Activated T-cell treated with anti-CD3 and anti-CD28 coated beads for 24 hours (primary cell): Measurements from ENCODE around the gene BSN.

ENCODE experiments used
- DNase-seq: peaks from one replicate; pipeline ENCODE4 v3.0.0-alpha.2; 2020; ENCODE audit warnings: low read depth

Gene BSN

DNA sequence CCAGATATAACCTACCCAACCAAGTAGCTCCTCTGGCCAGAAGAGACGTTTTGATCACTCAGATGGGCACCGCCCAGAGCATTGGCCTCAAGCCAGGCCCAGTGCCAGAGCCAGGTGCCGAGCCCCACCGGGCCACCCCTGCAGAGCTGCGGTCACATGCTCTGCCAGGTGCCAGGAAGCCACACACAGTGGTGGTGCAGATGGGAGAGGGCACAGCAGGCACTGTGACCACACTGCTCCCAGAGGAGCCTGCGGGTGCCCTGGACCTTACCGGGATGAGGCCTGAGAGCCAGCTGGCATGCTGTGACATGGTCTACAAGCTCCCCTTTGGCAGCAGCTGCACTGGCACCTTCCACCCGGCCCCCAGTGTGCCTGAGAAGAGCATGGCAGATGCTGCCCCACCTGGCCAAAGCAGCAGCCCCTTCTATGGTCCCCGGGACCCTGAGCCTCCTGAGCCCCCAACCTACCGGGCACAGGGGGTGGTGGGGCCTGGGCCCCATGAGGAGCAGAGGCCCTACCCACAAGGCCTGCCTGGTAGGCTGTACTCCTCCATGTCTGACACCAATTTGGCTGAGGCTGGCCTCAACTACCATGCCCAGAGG, 100.8 kb downstream of the BSN start:
- no peak for DNase-seq

GRCh38 chr3:49655731-49656285, 101.5 kb downstream of the BSN start:
- no peak for DNase-seq

GRCh38 chr3:49656541-49657112, 102.3 kb downstream of the BSN start:
- no peak for DNase-seq

- no peak for DNase-seq
Observed at GRCh38 chr3:49657208-49657915, 103.1 kb downstream of the BSN start.

- no peak for DNase-seq
Observed at GRCh38 chr3:49658711-49659110, 104.4 kb downstream of the BSN start.

GRCh38 chr3:49659756-49660155, 105.5 kb downstream of the BSN start:
- no peak for DNase-seq

DNA sequence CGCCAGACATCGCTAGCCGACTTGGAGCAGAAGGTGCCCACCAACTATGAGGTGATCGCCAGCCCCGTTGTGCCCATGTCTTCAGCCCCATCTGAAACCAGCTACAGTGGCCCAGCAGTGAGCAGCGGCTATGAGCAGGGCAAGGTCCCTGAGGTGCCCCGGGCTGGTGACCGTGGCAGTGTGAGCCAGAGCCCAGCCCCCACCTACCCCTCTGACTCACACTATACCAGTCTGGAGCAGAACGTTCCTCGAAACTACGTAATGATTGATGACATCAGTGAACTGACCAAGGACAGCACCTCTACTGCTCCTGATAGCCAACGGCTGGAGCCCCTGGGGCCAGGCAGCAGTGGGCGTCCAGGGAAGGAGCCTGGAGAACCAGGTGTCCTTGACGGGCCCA, 107.0 kb downstream of the BSN start:
- DNase-seq: no peak

DNA sequence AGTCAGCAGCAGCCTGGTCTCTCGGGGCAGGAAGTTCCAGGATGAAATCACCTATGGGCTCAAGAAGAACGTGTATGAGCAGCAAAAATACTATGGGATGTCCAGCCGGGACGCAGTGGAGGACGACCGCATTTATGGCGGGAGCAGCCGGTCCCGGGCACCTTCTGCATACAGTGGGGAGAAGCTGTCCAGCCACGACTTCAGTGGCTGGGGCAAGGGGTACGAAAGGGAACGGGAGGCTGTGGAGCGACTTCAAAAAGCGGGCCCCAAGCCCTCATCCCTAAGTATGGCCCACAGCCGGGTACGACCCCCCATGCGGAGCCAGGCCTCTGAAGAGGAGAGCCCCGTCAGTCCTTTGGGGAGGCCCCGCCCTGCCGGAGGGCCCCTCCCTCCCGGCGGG, 107.7 kb downstream of the BSN start:
- no peak for DNase-seq

GRCh38 chr3:49662720-49663413, 108.6 kb downstream of the BSN start:
- no peak for DNase-seq

GRCh38 chr3:49663831-49664230, 109.6 kb downstream of the BSN start:
- DNase-seq: no peak

DNA sequence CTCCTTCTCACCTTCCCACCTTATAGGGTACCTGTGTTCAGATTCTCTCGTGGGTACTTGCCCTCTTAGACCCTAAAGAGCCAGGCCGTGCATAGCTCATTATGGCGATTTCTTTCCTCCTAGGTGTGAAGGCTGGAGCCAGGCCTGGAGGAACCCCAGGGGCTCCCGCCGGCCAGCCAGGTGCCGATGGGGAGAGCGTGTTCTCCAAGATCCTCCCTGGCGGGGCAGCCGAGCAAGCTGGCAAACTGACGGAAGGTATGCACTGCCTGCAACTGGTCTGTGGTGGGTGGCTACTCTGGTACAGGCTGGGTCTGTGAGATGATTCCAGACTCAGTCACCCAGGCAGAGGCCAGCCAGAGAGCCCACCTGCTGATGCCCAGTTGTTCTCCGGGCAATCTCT, 110.0 kb downstream of the BSN start:
- DNase-seq: no peak

- DNase-seq: no peak
Observed at GRCh38 chr3:49665822-49666519, 111.7 kb downstream of the BSN start.

GRCh38 chr3:49666592-49666991, 112.3 kb downstream of the BSN start:
- DNase-seq: no peak

GRCh38 chr3:49667701-49668413, 113.6 kb downstream of the BSN start:
- no peak for DNase-seq

GRCh38 chr3:49668414-49668797, 114.1 kb downstream of the BSN start:
- DNase-seq: no peak

DNA sequence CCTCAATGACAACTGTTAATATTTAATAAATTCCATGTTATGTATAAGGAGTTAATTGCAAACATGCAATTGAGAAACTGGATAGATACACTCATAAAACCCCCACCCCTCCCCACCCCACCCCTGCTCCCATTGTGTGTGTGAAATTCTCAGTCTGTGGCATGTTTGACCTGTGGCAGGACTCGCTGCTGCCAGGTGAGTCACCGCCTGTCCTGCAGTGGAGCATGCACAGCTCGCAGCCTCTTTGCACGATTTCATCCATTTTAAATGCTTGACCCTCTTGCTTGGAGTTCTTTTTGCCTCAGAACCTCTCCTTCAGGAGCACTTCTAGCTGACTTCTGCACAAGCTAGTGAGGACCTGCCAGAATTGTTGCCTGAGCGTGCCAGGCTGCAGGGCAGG, 114.6 kb downstream of the BSN start:
- no peak for DNase-seq

GRCh38 chr3:49669352-49669751, 115.1 kb downstream of the BSN start:
- no peak for DNase-seq

- DNase-seq: no peak
Observed at GRCh38 chr3:49670940-49671290, 116.6 kb downstream of the BSN start.

DNA sequence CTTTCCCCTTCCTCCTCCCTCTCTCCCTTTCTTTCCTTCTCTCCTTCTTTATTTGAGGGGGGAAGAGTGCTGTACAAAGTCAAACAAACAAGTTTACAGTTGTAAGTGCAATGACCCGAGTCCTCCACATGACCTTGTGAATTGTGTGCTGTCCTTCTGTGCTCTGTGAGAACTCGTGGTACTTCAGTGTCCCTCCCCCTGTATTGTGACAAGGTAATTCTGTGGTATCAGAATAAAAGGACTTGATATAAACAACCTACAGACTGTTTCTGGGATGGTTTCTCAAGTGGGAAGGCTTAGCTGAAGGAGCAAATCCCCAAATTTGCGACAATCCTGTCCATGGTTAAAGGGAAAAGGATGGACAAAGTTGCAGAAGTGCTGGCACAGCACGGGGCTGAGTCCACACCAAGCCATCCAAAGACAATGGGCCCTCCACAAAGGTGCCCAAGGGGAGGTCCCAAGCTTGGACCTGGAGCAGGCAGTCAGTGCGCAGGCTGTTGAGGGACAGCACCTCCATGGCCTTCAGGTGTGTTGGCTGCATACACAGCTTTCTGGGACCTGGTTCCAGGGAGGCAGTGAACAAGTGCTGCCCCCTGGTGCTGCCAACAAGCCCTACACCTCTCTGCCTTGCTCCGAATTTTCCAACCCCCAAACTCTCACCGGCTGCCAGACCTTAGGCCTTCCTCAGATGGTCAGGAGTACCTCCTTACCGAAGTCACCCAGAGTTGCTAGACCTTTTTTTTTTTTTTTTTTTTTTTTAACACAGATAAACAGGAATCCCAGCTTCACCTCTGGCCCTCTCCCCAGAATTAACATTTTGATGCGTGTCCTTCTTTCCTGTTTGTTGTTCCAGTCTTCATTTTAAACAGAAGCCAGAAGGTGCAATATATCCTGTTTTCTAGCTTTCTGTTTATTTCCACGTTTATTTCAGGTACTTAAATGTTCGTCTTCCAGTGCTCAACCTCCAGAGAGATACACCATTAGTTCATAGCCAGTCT, 117.3 kb downstream of the BSN start:
- peak; percentile 69 for DNase-seq

DNA sequence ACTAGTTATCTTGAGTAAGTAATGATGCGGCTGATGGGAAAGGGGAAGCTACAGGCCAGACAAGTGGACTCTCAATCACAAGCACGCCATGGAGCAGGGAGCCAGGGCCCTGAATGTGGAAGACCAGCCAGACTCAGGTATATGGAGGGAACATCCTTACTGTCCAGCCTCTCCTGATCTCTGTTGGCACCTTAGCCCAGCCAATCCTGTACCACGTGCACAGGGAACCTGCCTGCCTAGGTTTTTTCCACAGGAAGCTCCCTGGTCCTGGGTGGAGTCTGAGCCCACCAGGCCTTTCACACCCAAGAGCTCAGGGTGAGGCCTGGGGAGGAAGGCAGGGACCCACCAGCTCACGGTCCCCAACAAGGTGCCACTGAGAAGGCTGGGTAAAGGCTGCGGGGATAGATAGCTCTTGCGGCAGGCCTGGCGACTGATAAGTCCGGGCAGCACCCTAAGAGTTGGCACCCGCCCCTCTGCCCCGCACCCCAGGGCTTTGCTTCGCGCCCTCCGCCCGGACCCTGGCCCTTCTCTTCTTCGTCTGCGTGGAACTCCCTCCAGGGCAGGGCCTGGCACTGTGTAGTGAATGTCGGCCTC, 118.9 kb downstream of the BSN start:
- DNase-seq: peak; percentile 23
